Left ventricle myocardium inferior (tissue), 1 donor: ENCODE data around the gene PARD3B. TPM values are rescaled to one million over a fixed set of nuclear protein-coding genes. Genes with fewer than 3 reads are reported as not detected.

Source experiments
- DNase-seq: peaks from one replicate; pipeline ENCODE4 v3.0.0-alpha.2; 2020
- H3K27ac ChIP-seq: fragments of 200-600 bp; replicated peaks from 2 replicates; pipeline ENCODE4 v1.8.0; 2021
- H3K27me3 ChIP-seq: fragments of 200-600 bp; 2 replicates; pipeline ENCODE4 v1.8.0; 2021; ENCODE audit warnings: low read depth
- H3K36me3 ChIP-seq: fragments of 200-600 bp; 2 replicates; pipeline ENCODE4 v1.8.0; 2021
- H3K4me1 ChIP-seq: fragments of 200-600 bp; 2 replicates; pipeline ENCODE4 v1.8.0; 2021
- H3K4me3 ChIP-seq: fragments of 200-600 bp; 2 replicates; pipeline ENCODE4 v1.8.0; 2021; ENCODE audit warnings: mild to moderate bottlenecking, moderate library complexity
- H3K9me3 ChIP-seq: fragments of 200-600 bp; replicated peaks from 2 replicates; pipeline ENCODE4 v1.8.0; 2021
- intact Hi-C: fragments of 100-400 bp; cut with micrococcal nuclease; formaldehyde crosslinking; loops from one replicate; pipeline ENCODE4 v1.11.0; 2022
- total RNA-seq: library from RNA; stranded (reverse); fragmentation: NEBNext Ultra II Directional; extraction: Animal tissue kit (Norgen Biotek cat#: 25700); gene quantifications from one replicate; pipeline ENCODE4 v1.2.1, GENCODE V29; 2021
- TF ChIP-seq, protein P1 (sequence below): fragments of 200-600 bp; IDR thresholded peaks from 2 replicates; pipeline ENCODE4 v1.8.0; 2021; ENCODE audit warnings: antibody characterized with exemption, mild to moderate bottlenecking, borderline replicate concordance
- donor health status: DM: no; HTN: yes; CAD: no; lungs with severe emphysema.

The PARD3B gene
- total RNA-seq, 1 donor from 2014 or later = 9.1 TPM

DNA sequence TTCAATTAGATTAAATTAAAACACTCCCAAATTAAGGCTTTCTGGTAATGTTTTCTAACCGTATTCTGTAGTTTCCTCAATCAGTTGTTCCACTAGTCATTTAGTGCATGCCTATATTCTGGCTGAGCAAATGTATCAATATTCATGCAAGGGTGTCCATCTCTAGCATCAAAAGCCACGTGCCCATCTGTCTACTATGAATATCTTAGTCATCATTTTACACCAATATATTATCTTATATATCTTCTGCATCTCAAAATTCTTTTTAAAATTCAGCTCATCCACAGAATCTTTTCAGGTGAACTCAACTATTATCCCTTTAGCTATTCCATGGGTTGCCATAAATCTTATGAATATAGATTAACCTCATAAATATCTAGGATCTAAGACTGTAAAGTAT, 488.2 kb downstream of the PARD3B start:
- Histone ChIP-seq H3K27me3 (no peaks in the 10 kb centered on the region), H3K9me3 (no peaks in the 10 kb centered on the region), H3K27ac (no peak overlapping the region), H3K4me1 (no peaks in the 10 kb centered on the region), H3K36me3 (no peaks in the 10 kb centered on the region), H3K4me3 (no peak overlapping the region)
- DNase-seq = no peak
- TF ChIP-seq, protein P1, sequence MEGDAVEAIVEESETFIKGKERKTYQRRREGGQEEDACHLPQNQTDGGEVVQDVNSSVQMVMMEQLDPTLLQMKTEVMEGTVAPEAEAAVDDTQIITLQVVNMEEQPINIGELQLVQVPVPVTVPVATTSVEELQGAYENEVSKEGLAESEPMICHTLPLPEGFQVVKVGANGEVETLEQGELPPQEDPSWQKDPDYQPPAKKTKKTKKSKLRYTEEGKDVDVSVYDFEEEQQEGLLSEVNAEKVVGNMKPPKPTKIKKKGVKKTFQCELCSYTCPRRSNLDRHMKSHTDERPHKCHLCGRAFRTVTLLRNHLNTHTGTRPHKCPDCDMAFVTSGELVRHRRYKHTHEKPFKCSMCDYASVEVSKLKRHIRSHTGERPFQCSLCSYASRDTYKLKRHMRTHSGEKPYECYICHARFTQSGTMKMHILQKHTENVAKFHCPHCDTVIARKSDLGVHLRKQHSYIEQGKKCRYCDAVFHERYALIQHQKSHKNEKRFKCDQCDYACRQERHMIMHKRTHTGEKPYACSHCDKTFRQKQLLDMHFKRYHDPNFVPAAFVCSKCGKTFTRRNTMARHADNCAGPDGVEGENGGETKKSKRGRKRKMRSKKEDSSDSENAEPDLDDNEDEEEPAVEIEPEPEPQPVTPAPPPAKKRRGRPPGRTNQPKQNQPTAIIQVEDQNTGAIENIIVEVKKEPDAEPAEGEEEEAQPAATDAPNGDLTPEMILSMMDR = no peak
- intact Hi-C loops = no loop called here

DNA sequence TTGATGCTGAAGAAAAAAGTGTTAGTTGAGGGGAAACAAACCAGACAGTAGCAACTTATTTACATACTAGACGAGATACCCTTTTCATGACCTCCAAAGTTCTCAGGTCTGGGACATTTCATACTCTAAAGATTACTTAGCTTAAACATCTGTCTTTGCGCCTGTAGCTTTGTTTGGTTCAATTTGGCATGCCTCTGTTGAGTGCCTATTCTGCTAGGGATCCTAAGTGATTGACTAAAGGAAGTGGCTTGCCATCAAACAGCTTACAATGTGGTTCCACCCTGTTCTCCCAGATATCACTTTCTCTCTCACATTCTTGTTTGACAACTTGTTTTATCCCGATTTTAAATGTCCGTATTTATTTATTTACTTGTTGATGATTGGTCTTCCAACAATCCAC, 488.8 kb downstream of the PARD3B start:
- Histone ChIP-seq H3K4me1 (no peaks in the 10 kb centered on the region), H3K9me3 (no peaks in the 10 kb centered on the region), H3K36me3 (no peaks in the 10 kb centered on the region), H3K27ac (no peak overlapping the region), H3K4me3 (no peak overlapping the region), H3K27me3 (no peaks in the 10 kb centered on the region)
- no peak for DNase-seq
- TF ChIP-seq, protein P1 = no peak
- intact Hi-C loops = no loop called here

DNA sequence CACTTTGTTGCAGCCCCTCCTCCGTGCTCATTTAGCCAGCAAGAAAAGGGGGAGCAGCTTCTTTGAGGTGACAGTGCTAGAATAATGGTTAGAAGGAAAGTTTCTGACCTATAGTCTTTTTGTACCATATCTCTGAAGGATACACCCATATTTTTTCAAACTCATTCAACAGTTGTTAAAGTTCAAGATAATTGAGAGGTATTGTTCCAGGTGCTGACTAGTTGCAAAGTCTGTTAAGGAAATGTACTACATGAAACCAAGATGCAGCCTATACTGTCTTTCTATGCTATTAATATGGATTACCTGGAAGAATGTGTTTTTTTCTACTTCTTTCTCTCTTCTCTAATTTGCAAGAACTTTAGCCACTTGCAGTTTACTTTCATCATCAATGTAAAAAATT, 495.0 kb downstream of the PARD3B start:
- DNase-seq = no peak
- Histone ChIP-seq H3K4me1 (no peaks in the 10 kb centered on the region), H3K36me3 (no peaks in the 10 kb centered on the region), H3K4me3 (no peak overlapping the region), H3K27me3 (no peaks in the 10 kb centered on the region), H3K9me3 (no peaks in the 10 kb centered on the region), H3K27ac (no peak overlapping the region)
- TF ChIP-seq, protein P1 = no peak
- intact Hi-C loops = no loop called here

DNA sequence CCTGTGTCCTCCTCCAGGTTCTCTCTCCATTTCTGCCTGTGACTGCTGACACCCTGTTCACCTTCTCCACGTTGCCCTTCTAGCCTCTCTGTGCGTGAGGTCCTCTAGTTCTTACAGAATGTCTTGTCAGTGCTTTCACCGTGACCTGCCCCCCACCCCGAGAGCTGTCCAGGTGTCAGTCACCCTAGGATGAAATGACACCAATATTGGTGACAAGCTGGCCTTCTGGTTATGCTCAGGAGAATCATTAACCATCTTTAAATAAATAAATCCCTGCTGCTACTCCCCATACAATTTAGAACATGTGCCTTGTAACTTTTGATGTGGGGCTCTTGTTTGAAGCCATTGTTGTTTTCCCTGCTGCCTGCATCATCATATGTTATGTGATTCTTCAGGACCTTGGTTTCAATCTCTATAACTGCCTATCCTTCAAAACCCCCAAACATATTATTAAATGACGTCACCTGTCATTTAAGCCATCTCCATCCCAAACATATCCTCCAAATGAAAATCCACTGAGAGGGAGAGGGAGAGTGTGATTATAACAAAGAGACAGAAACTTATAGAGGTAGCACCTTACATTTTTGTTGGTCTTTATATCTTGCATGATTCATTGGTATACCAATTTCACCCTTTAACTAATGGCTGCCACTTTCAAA, 496.3 kb downstream of the PARD3B start:
- Histone ChIP-seq H3K4me3 (no peak overlapping the region), H3K4me1 (no peaks in the 10 kb centered on the region), H3K27me3 (no peaks in the 10 kb centered on the region), H3K9me3 (no peaks in the 10 kb centered on the region), H3K27ac (no peak overlapping the region), H3K36me3 (no peaks in the 10 kb centered on the region)
- intact Hi-C loops = no loop called here
- DNase-seq = no peak
- TF ChIP-seq, protein P1 = no peak

DNA sequence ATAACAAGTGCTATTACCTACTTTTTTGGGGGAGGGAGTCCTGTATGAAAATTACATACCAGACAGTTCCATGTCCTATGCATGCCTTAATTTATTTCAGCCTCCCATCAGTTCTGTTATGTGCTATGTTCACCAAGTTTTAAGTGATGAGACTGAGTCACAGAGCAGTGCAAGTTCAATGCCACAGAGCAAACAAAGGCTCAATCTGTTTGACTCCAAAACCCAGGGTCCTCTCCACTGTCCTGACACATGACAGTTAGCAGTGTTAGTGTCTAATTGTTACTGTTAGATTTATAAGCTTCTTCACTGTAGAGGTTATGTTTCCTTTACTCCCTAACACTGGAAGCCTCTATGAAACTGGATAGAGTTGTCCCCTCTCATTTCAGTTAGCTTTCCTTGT, 498.0 kb downstream of the PARD3B start:
- TF ChIP-seq, protein P1 = no peak
- Histone ChIP-seq H3K4me1 (no peaks in the 10 kb centered on the region), H3K36me3 (peaks cover 2% of the 10 kb centered on the region), H3K9me3 (no peaks in the 10 kb centered on the region), H3K27ac (no peak overlapping the region), H3K4me3 (no peak overlapping the region), H3K27me3 (no peaks in the 10 kb centered on the region)
- no peak for DNase-seq
- intact Hi-C loops = no loop called here
